ENCODE data around the gene C1QL4. TPM values are rescaled to one million over a fixed set of nuclear protein-coding genes. Genes with fewer than 3 reads are reported as not detected.
A peak's percentile ranks its signal among the peaks of the same experiment; 100 is the strongest.

The C1QL4 gene
- total RNA-seq, 1 experiment from 2014 or later, result 0.41 TPM

DNA sequence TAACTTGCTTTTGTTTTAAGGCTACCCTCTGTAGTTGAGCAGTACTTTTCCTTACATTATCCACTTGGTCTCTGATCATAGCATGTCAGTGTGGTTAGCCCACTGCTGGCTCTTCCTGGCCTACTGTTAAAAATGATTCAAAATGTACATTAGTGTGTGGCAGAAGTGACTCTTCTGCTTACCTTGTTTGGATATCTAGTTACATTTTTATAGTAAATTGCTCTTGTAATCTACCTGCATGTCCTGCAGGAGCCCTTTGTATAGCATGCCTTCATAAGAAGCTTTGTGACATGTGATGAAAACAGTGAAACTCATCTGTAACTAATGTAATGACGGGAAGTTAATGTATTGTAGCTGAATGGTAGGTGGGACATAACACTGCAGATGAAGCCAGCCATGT is 38.4 kb upstream of the C1QL4 start:
- POLR2A ChIA-PET (ENCODE audit: low non-redundant PET), result no interaction called here
- no TSS peak for BruUV-seq (replicated peaks)
- Histone ChIP-seq H3K36me3 (ENCODE audit: insufficient read depth, low read length, poor library complexity, severe bottlenecking) (peaks cover 9% of the 10 kb centered on the region), H3K9me3 (ENCODE audit: low read depth, low read length, poor library complexity, severe bottlenecking) (no peaks in the 10 kb centered on the region), H3K27ac (ENCODE audit: low read depth, low read length, poor library complexity, severe bottlenecking) (no peak overlapping the region), H3K27me3 (replicated peaks; ENCODE audit: insufficient read depth, low read depth, low read length, poor library complexity) (no peaks in the 10 kb centered on the region), H3K4me1 (ENCODE audit: insufficient read depth, low read length, poor library complexity, severe bottlenecking) (no peaks in the 10 kb centered on the region), H3K4me3 (ENCODE audit: low read depth, low read length, poor library complexity, severe bottlenecking) (no peak overlapping the region)
- CTCF ChIA-PET, result no interaction called here
- TF ChIP-seq EZH2 (IDR thresholded peaks at IDR 0.05; ENCODE audit: borderline replicate concordance, low read depth, low read length, poor library complexity, severe bottlenecking), result no peak
- TF ChIP-seq, protein P1, sequence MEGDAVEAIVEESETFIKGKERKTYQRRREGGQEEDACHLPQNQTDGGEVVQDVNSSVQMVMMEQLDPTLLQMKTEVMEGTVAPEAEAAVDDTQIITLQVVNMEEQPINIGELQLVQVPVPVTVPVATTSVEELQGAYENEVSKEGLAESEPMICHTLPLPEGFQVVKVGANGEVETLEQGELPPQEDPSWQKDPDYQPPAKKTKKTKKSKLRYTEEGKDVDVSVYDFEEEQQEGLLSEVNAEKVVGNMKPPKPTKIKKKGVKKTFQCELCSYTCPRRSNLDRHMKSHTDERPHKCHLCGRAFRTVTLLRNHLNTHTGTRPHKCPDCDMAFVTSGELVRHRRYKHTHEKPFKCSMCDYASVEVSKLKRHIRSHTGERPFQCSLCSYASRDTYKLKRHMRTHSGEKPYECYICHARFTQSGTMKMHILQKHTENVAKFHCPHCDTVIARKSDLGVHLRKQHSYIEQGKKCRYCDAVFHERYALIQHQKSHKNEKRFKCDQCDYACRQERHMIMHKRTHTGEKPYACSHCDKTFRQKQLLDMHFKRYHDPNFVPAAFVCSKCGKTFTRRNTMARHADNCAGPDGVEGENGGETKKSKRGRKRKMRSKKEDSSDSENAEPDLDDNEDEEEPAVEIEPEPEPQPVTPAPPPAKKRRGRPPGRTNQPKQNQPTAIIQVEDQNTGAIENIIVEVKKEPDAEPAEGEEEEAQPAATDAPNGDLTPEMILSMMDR (conservative IDR thresholded peaks at IDR 0.05; ENCODE audit: low read depth, low read length), result no peak
- intact Hi-C loops (cut with micrococcal nuclease; ENCODE audit: unreplicated experiment), result no loop called here
- DNase-seq (ENCODE audit: low spot score), result no peak

DNA sequence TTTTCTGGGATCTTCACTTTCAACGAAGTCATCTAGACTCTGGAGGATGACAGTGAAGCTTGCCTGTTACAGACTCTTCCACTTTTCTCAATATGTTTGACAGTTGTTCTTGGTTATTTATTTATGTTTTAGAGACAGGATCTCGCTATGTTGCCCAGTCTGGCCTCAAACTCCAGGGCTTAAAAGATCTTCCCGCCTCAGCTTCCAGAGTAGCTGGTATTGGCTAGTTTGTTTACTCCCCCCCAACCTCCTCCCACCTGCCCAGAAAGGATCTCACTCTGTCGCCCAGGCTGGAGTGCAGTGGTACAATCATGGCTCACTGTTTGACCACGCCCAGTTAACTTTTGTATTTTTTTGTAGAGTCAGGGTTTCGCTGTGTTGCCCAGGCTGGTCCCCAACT is 33.6 kb upstream of the C1QL4 start:
- POLR2A ChIA-PET (ENCODE audit: low non-redundant PET), result no interaction called here
- no peak for TF ChIP-seq EZH2 (IDR thresholded peaks at IDR 0.05; ENCODE audit: borderline replicate concordance, low read depth, low read length, poor library complexity, severe bottlenecking)
- TF ChIP-seq, protein P1 (conservative IDR thresholded peaks at IDR 0.05; ENCODE audit: low read depth, low read length), result no peak
- BruUV-seq (replicated peaks), result no TSS peak
- intact Hi-C loops (cut with micrococcal nuclease; ENCODE audit: unreplicated experiment), result no loop called here
- DNase-seq (ENCODE audit: low spot score), result no peak
- peaks cover 9% of the 10 kb centered on the region for H3K36me3 ChIP-seq (ENCODE audit: insufficient read depth, low read length, poor library complexity, severe bottlenecking)
- no peaks in the 10 kb centered on the region for H3K27me3 ChIP-seq (replicated peaks; ENCODE audit: insufficient read depth, low read depth, low read length, poor library complexity)
- CTCF ChIA-PET, result no interaction called here
- H3K27ac ChIP-seq (ENCODE audit: low read depth, low read length, poor library complexity, severe bottlenecking), result peak overlapping the region; percentile 17
- no peaks in the 10 kb centered on the region for H3K9me3 ChIP-seq (ENCODE audit: low read depth, low read length, poor library complexity, severe bottlenecking)
- peaks cover 20% of the 10 kb centered on the region for H3K4me1 ChIP-seq (ENCODE audit: insufficient read depth, low read length, poor library complexity, severe bottlenecking)
- H3K4me3 ChIP-seq (ENCODE audit: low read depth, low read length, poor library complexity, severe bottlenecking), result no peak overlapping the region

DNA sequence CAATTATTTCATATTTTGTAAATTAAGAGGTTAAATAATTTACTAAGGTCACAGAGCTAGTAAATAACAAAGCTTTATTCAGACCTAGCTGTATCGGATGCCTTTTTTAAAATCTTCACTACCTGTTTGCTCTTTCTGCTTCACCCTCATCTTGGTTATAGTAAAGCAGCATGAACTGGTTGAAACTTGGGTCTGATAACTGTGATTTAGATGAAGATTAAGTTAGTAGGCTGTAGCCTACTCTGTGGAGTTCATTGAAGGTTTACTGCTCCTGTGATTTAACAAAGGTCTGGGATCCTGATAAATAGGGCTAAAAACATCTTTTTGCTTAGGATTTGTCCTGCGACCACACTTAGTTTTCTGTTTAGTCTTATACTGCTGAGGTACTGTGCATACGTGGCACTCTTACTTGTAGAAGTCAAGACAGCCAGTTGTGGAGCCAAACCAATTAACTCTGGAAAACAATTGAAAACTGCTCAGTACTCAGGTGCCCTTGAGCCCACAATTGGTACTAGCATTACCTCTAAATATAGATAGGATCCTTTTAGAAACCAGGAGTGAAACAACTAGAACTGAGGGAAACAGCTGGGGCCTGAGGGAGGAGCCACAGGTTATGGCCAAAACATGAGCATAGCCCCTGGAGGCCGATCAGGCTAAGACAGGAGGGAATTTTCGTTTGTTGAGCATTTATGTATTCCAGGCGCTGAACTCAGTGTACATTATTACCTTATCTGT is 32.6 kb upstream of the C1QL4 start:
- TF ChIP-seq, protein P1 (conservative IDR thresholded peaks at IDR 0.05; ENCODE audit: low read depth, low read length), result peak; percentile 47
- no peak for TF ChIP-seq EZH2 (IDR thresholded peaks at IDR 0.05; ENCODE audit: borderline replicate concordance, low read depth, low read length, poor library complexity, severe bottlenecking)
- ChIA-PET POLR2A (ENCODE audit: low non-redundant PET) (no interaction called here), CTCF (interaction anchor here (0.7 kb wide), 1 partner anchor 20 kb away, joined by 4 read pairs; no protein-coding TSS in a partner anchor)
- Histone ChIP-seq H3K36me3 (ENCODE audit: insufficient read depth, low read length, poor library complexity, severe bottlenecking) (peaks cover 9% of the 10 kb centered on the region), H3K27ac (ENCODE audit: low read depth, low read length, poor library complexity, severe bottlenecking) (no peak overlapping the region), H3K4me3 (ENCODE audit: low read depth, low read length, poor library complexity, severe bottlenecking) (peak overlapping the region; percentile 75), H3K9me3 (ENCODE audit: low read depth, low read length, poor library complexity, severe bottlenecking) (no peaks in the 10 kb centered on the region), H3K4me1 (ENCODE audit: insufficient read depth, low read length, poor library complexity, severe bottlenecking) (peaks cover 20% of the 10 kb centered on the region), H3K27me3 (replicated peaks; ENCODE audit: insufficient read depth, low read depth, low read length, poor library complexity) (no peaks in the 10 kb centered on the region)
- no TSS peak for BruUV-seq (replicated peaks)
- DNase-seq (ENCODE audit: low spot score), result peak; percentile 67
- intact Hi-C loops (cut with micrococcal nuclease; ENCODE audit: unreplicated experiment), result no loop called here

Measured in A673 (cell line).